ENCODE measurements around the gene OR8B2. TPM values are rescaled to one million over a fixed set of nuclear protein-coding genes. Genes with fewer than 3 reads are reported as not detected.

Gene OR8B2
- total RNA-seq, 1 donor, result not detected

Other genes starting within 250 kb of the OR8B2 start
- gene OR10D3, start 201.2 kb downstream of the OR8B2 start, total RNA-seq, result not detected
- under 0.01 TPM for gene OR8G1, start 143.4 kb downstream of the OR8B2 start, total RNA-seq
- not detected for gene OR8G5, start 128.1 kb downstream of the OR8B2 start, total RNA-seq
- gene OR8D1, start 70.5 kb downstream of the OR8B2 start, total RNA-seq, result not detected
- gene OR8D2, start 64.3 kb downstream of the OR8B2 start, total RNA-seq, result not detected
- not detected for gene OR8B3, start 14.5 kb upstream of the OR8B2 start, total RNA-seq
- gene OR8B4, start 40.4 kb upstream of the OR8B2 start, total RNA-seq, result 0.27 TPM
- not detected for gene OR8B8, start 61.2 kb upstream of the OR8B2 start, total RNA-seq
- gene OR8B12, start 159.2 kb upstream of the OR8B2 start, total RNA-seq, result not detected
- not detected for gene OR8A1, start 185.5 kb upstream of the OR8B2 start, total RNA-seq
- not detected for gene PANX3, start 226.9 kb upstream of the OR8B2 start, total RNA-seq
- gene TBRG1, start 238.4 kb upstream of the OR8B2 start, total RNA-seq, result 15.9 TPM

Measured in hematopoietic multipotent progenitor cell (in vitro differentiated cells).